GM18873 (cell line): ENCODE data around the gene LGR4.
"Not testable (repeated sequence)": the region's sequence is repeated elsewhere in the genome, so short reads cannot be mapped to it uniquely, and the experiment has no call there.

ENCODE experiments used
- ATAC-seq: cut with Tn5 transposase; IDR thresholded peaks from one replicate; pipeline ENCODE4 v1.9.1; 2021; ENCODE audit warnings: mild to moderate bottlenecking, moderate library complexity, moderate number of reproducible peaks; ENCODE audit not compliant: unreplicated experiment, low FRiP score

LGR4 gene

GRCh38 chr11:27355575-27356104 is 117.0 kb downstream of the LGR4 start:
- ATAC-seq, result no peak

DNA sequence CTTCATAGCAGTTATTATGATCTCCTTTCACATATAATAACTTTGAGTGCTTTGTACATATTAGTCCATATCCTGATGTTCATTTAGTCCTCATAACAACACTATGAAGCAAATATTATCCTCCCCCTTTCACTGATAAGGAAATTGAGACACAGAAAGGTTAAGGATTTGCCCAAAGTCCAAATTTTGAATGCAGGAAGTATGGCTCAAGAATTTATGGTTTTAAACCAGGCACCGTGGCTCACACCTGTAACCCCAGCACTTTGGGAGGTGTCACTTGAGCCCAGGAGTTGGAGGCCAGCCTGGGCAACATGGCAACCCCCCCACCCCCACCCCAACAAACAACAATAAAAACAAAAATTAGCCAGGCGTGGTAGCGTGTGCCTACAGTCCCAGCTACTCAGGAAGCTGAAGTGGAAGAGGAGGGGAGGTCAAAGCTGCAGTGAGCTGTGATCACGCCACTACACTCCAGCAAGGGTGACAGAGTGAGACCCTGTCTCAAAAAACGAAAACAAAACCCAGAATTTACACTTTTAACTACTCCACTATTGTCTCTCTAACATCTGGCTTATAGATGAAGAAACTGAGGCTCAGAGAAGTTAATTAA is 118.1 kb downstream of the LGR4 start:
- ATAC-seq, result no peak

DNA sequence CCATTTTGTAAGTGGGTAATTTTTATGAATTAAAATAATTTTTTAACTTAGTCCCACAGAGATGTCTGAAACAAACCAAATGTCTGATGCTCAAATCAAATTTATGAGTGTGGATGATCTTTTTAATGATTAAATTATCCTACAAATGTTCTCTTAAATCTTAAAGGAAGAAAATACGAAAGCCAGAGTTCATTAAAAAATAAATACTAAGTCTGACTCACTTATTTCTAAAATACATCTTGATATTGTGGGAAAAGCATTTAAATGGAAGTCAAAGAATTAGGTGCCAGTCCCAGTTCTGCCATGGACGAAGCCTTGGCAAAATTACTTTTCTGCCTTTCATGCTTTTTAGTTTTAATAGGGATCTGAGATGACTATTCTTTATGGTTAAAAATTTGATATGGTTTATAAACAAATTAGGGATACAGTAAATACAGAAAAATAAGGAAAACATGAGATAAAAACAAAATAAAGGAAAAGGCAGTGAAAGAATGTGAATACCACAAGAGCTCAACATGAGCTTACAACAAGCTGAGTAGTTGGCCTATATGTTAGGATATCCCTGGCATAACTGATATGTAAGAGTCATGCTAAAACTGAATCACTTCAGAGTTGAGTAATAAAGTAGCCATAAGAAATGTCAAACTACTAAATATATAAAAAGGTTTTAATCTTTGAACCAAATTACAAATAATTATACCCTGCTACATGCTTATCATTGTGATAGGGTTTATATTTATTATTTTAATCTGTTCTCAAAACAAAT is 118.8 kb downstream of the LGR4 start:
- no peak for ATAC-seq

DNA sequence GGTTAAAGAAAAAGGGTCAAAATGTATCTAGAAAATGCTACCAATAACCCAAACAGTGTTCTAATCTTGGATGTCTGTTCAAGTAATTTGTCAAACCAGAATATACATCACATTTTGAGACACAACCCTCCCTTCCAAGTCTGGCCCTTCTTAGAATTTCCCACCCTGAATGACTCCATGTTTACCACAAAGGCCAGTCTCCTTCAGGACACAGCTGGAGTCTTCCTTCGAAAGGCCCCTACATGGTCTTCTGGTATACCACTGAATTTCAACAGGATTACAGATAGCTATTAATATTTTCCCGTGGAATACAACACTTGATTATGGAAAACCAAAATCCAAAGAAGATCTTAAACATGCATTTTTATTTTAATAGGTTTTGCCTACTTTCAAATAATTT is 119.8 kb downstream of the LGR4 start:
- ATAC-seq, result no peak

DNA sequence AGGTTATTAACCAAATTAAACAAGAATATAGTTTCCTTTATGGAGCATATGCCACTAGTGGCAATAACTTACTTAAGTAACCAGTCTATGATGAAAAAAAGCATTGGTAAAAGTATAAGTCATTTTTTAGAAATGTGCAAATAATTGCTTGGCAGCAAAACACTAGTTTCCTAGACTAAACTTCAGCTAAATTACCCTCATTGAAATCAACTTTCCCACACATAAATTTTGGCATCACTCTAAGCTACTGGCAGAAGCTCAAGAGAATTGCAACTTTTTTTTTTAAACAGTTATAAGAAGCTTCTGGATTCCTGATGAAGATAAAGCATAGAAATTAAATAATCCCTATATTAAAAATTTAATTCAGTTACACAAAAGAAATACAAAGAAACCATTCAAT is 122.1 kb downstream of the LGR4 start:
- ATAC-seq, result no peak

- no peak for ATAC-seq
Measured at GRCh38 chr11:27349919-27350318, 122.7 kb downstream of the LGR4 start.

GRCh38 chr11:27348340-27348873 is 124.2 kb downstream of the LGR4 start:
- ATAC-seq, result no peak

DNA sequence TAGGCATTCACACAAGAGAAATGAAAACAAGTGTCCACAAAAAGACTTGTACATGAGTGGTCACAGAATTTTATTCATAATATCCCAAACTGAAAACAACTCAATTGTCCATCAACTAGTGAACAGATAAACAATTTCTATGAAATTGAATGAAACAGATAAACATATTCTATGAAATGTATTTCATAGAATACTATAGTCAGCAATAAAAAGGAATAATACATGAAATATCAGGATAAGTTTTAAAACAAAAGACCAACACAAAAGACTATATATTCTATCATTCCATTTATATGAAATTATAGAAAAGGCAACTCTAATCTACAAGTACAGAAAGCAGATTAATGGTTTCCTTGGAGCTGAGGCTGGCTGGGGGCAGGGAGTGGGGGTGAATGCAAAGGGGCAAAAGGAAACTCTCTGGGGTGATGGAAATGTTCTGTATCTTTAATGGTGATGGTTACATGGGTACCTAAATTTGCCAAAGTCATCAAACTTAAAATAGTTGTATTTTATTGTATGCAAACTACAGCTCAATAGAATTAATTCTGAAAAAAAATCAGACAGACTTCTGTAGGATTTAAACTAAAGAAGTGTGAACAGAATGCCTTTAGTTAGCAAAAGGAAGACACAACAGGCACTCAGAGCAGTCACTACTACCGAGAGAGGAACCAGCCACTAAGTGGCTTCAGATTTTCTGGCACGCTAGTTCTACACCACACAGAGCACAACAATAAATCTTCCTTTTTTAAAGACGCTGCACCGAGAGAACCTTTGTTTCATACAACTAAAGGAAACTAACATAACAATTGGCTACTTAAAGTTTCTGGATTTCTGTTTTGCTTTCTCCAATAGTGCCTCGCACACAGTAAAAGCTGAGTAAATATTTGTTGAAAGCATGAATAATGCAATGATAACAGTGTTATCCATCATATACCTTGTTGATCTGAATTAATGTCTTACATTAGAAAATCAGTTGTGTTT is 124.9 kb downstream of the LGR4 start:
- no peak for ATAC-seq

DNA sequence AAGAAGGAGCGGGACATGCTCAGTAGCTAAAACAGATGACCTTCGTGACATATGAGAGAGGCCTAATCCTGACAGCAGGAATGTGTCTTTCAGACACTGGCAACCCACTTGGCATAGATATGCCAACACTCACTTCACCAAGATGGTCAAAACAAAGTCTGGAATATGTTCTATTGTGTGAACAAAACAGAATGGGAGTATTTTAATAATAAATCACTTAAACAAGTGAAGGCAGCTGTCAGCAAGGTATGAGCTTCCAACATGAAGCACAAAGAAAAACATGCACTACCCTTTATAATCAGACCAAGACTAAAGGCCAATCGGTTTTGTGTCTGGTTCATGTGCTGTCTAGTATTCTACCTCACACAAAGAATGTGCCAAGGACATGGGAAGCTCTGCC is 132.6 kb downstream of the LGR4 start:
- ATAC-seq, result no peak

DNA sequence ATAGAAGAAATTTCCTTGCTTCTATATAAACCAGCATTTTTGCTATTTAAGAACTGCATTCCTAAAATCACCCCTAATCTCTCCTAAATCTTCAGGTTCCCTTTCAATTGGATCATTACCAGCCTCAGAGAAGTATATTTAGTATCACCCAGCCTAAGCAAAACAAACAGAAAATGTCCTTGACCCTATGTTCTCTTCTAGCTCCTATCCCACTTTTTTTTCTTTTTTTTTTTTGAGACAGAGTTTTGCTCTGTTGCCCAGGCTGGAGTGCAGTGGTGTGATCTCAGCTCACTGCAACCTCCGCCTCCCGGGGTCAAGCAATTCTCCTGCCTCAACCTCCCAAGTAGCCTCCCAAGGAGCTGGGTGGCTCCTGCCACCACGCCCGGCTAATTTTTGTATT is 137.8 kb downstream of the LGR4 start:
- not testable (repeated sequence) for ATAC-seq

DNA sequence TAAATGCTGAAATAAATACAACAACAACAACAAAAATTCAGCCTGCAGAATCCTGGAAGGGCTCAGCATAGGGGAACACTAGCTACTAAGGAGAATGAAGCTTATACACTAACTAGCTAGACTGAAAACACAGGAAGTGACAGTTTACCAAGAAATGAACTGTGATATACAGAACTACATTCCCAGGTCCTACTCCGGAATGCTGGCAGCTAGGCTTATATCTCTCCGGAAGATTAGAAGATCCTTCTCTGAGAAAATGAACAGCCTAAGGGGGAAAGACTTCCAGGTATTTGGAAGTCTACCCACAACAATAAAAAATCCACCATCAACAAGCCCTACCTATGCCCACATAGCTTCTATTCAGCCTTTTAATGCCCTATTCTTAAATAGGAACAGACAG is 140.6 kb downstream of the LGR4 start:
- ATAC-seq, result no peak

- no peak for ATAC-seq
Measured at GRCh38 chr11:27330633-27331270, 141.8 kb downstream of the LGR4 start.

DNA sequence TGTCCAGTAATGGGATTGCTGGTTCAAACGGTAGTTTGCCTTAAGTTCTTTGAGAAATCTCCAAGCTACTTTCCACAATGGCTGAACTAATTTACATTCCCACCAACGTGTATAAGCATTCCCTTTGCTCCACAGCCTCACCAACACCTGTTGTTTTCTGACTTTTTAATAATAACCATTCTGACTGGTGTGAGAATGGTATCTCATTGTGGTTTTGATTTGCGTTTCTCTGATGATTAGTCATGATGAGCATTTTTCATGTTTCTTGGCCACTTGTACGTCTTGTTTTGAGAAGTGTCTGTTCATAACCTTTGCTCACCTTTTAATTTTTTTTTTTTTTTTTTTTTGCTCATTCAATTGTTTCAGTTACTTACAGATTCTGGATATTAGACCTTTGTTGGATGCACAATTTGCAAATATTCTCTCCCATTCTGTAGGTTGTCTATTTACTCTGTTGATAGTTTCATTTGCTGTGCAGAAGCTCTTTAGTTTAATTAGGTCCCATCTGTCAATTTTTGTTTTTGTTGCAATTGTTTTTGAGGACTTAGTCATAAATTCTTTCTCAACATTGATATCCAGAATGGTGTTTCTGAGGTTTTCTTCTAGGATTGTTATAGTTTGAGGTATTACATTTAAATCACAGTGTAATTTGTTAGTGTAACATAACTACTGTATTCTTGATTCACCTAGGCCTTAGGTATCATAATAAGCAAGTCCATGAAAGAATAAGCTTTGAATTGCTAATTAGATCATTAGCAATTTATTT is 142.5 kb downstream of the LGR4 start:
- ATAC-seq, result no peak

- ATAC-seq, result no peak
Measured at GRCh38 chr11:27328614-27329013, 144.0 kb downstream of the LGR4 start.

DNA sequence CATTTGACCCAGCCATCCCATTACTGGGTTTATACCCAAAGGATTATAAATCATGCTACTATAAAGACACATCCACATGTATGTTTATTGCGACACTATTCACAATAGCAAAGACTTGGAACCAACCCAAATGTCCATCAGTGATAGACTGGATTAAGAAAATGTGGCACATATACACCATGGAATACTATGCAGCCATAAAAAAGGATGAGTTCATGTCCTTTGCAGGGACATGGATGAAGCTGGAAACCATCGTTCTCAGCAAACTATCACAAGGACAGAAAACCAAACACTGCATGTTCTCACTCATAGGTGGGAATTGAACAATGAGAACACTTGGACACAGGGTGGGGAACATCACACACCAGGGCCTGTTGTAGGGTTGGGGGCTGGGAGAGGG is 145.5 kb downstream of the LGR4 start:
- not testable (repeated sequence) for ATAC-seq

- ATAC-seq, result not testable (repeated sequence)
Measured at GRCh38 chr11:27322196-27322595, 150.4 kb downstream of the LGR4 start.

DNA sequence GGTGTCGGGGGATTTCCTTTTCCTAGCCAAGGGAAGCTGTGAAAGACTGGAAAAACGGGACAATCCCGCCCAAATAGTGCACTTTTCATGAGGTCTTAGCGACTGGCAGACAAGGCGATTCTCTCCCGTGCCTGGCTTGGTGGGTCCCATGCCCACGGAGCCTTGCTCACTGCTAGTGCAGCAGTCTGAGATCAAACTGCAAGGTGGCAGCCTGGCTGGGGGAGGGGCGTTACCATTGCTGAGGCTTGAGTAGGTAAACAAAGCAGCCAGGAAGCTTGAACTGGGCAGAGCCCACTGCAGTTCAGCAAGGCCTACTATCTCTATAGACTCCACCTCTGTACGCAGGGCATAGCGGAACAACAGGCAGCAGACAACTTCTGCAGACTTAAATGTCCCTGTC is 151.2 kb downstream of the LGR4 start:
- not testable (repeated sequence) for ATAC-seq

GRCh38 chr11:27319072-27319471 is 153.5 kb downstream of the LGR4 start:
- ATAC-seq, result peak; percentile 99

GRCh38 chr11:27317751-27318150 is 154.8 kb downstream of the LGR4 start:
- no peak for ATAC-seq
